22Rv1 (cell line): Measurements from ENCODE around the gene IQCM.

ENCODE experiments used
- CTCF ChIP-seq: fragments of 450-650 bp; IDR thresholded peaks from 2 replicates; pipeline ENCODE4 v1.5.1; 2017; ENCODE audit warnings: mild to moderate bottlenecking
- ZFX ChIP-seq: fragments of 450-650 bp; IDR thresholded peaks from 2 replicates; pipeline ENCODE4 v1.6.1; 2017; ENCODE audit warnings: antibody characterized with exemption, borderline replicate concordance

GRCh38 chr4:149845743-149846142 is 30.1 kb upstream of the IQCM start:
- TF ChIP-seq CTCF (no peak), ZFX (no peak)
